Measurements from ENCODE around the gene RAD1. TPM values are rescaled to one million over a fixed set of nuclear protein-coding genes. Genes with fewer than 3 reads are reported as not detected.

RAD1 gene
- total and polyA plus RNA-seq, 2 experiments from 2014 or later, result 26.3 to 53.6 TPM

- no peak overlapping the region for H3K9ac ChIP-seq
- no peak overlapping the region; the same call in 1 of the 2 replicates for H3K4me3 ChIP-seq
- no peak for TF ChIP-seq EZH2 (IDR thresholded peaks at IDR 0.05; ENCODE audit: insufficient read depth, poor library complexity, severe bottlenecking)
- no peaks in the 10 kb centered on the region for H3K27me3 ChIP-seq (replicated peaks; ENCODE audit: insufficient read depth)
- H3K79me2 ChIP-seq (ENCODE audit: insufficient read depth), result no peaks in the 10 kb centered on the region
- H4K20me1 ChIP-seq (ENCODE audit: insufficient read depth), result no peaks in the 10 kb centered on the region
- no peaks in the 10 kb centered on the region for H3K9me2 ChIP-seq (ENCODE audit: insufficient read depth)
- H3K36me3 ChIP-seq (ENCODE audit: low read depth), result no peaks in the 10 kb centered on the region
- no peak overlapping the region for H2AFZ ChIP-seq
- peaks cover 13% of the 10 kb centered on the region for H3K4me1 ChIP-seq (ENCODE audit: insufficient read depth)
- peaks cover 17% of the 10 kb centered on the region for H3F3A ChIP-seq (ENCODE audit: insufficient read depth)
- in situ Hi-C loops (cut with MboI), result loop anchor here (25.0 kb wide), 1 partner anchor 880 kb away; the partner anchor contains the start of gene AMACR
- peak overlapping the region; percentile 19; the same call in 1 of the 2 replicates for H3K27ac ChIP-seq
- peak overlapping the region; percentile 56 for H3K4me2 ChIP-seq (ENCODE audit: unreplicated experiment)
- H3K9me3 ChIP-seq (ENCODE audit: low read depth), result no peaks in the 10 kb centered on the region
- 74% methylated on average over 6 of the region's 6 CpGs for WGBS, 2 experiments (ENCODE audit: low coverage in 1 of 2, low lambda C conversion rate in 2 of 2, missing lambda C conversion rate in 2 of 2)
- no peak for DNase-seq
Measured at GRCh38 chr5:34892414-34892813, 22.9 kb downstream of the RAD1 start.

- H3K4me1 ChIP-seq (ENCODE audit: insufficient read depth), result peaks cover 13% of the 10 kb centered on the region
- H3K4me2 ChIP-seq (ENCODE audit: unreplicated experiment), result peak overlapping the region; percentile 56
- in situ Hi-C loops (cut with MboI), result loop anchor here (25.0 kb wide), 1 partner anchor 880 kb away; the partner anchor contains the start of gene AMACR
- peaks cover 17% of the 10 kb centered on the region for H3F3A ChIP-seq (ENCODE audit: insufficient read depth)
- no peak overlapping the region for H3K9ac ChIP-seq
- peak; percentile 92 for DNase-seq
- no peak for TF ChIP-seq EZH2 (IDR thresholded peaks at IDR 0.05; ENCODE audit: insufficient read depth, poor library complexity, severe bottlenecking)
- TF ChIP-seq EZH2phosphoT487 (IDR thresholded peaks at IDR 0.05; ENCODE audit: insufficient read depth, low read depth), result no peak
- 1 to 4% methylated on average over 5 of the region's 5 CpGs for WGBS, 2 experiments (ENCODE audit: low coverage in 1 of 2, low lambda C conversion rate in 2 of 2, missing lambda C conversion rate in 2 of 2)
- H3K9me3 ChIP-seq (ENCODE audit: low read depth), result no peaks in the 10 kb centered on the region
- H3K36me3 ChIP-seq (ENCODE audit: low read depth), result no peaks in the 10 kb centered on the region
- H2AFZ ChIP-seq, result no peak overlapping the region
- no peaks in the 10 kb centered on the region for H4K20me1 ChIP-seq (ENCODE audit: insufficient read depth)
- H3K9me2 ChIP-seq (ENCODE audit: insufficient read depth), result no peaks in the 10 kb centered on the region
- H3K27ac ChIP-seq, result peak overlapping the region; percentile 19; the same call in 1 of the 2 replicates
- no peaks in the 10 kb centered on the region for H3K27me3 ChIP-seq (replicated peaks; ENCODE audit: insufficient read depth)
- peak overlapping the region; percentile 8; the same call in 1 of the 2 replicates for H3K4me3 ChIP-seq
- H3K79me2 ChIP-seq (ENCODE audit: insufficient read depth), result no peaks in the 10 kb centered on the region
Measured at GRCh38 chr5:34891981-34892380, 23.3 kb downstream of the RAD1 start.

GRCh38 chr5:34889394-34889793, 25.9 kb downstream of the RAD1 start:
- in situ Hi-C loops (cut with MboI), result loop anchor here (25.0 kb wide), 1 partner anchor 877 kb away; the partner anchor contains the start of gene AMACR
- Histone ChIP-seq H3K4me1 (ENCODE audit: insufficient read depth) (peaks cover 13% of the 10 kb centered on the region), H3K9me2 (ENCODE audit: insufficient read depth) (no peaks in the 10 kb centered on the region), H3K9ac (no peak overlapping the region), H3K4me3 (no peak overlapping the region), H3K36me3 (ENCODE audit: low read depth) (no peaks in the 10 kb centered on the region), H3K79me2 (ENCODE audit: insufficient read depth) (no peaks in the 10 kb centered on the region), H4K20me1 (ENCODE audit: insufficient read depth) (no peaks in the 10 kb centered on the region), H2AFZ (no peak overlapping the region), H3K27me3 (replicated peaks; ENCODE audit: insufficient read depth) (no peaks in the 10 kb centered on the region), H3F3A (ENCODE audit: insufficient read depth) (peaks cover 17% of the 10 kb centered on the region), H3K9me3 (ENCODE audit: low read depth) (no peaks in the 10 kb centered on the region), H3K27ac (no peak overlapping the region), H3K4me2 (ENCODE audit: unreplicated experiment) (no peak overlapping the region)
- DNase-seq, result no peak
- TF ChIP-seq EZH2 (IDR thresholded peaks at IDR 0.05; ENCODE audit: insufficient read depth, poor library complexity, severe bottlenecking) (no peak), EZH2phosphoT487 (IDR thresholded peaks at IDR 0.05; ENCODE audit: insufficient read depth, low read depth) (no peak)
- WGBS, 2 experiments (ENCODE audit: low coverage in 1 of 2, low lambda C conversion rate in 2 of 2, missing lambda C conversion rate in 2 of 2), result 100% methylated on average over 1 of the region's 1 CpG

GRCh38 chr5:34886392-34887119, 28.7 kb downstream of the RAD1 start:
- Histone ChIP-seq H2AFZ (no peak overlapping the region), H3K27ac (no peak overlapping the region), H3K27me3 (replicated peaks; ENCODE audit: insufficient read depth) (no peaks in the 10 kb centered on the region), H3K9ac (no peak overlapping the region), H3K4me3 (no peak overlapping the region), H3K4me1 (ENCODE audit: insufficient read depth) (peaks cover 5% of the 10 kb centered on the region), H3K9me2 (ENCODE audit: insufficient read depth) (no peaks in the 10 kb centered on the region), H3F3A (ENCODE audit: insufficient read depth) (peaks cover 5% of the 10 kb centered on the region), H3K4me2 (ENCODE audit: unreplicated experiment) (no peak overlapping the region), H3K79me2 (ENCODE audit: insufficient read depth) (no peaks in the 10 kb centered on the region), H4K20me1 (ENCODE audit: insufficient read depth) (no peaks in the 10 kb centered on the region), H3K9me3 (ENCODE audit: low read depth) (no peaks in the 10 kb centered on the region), H3K36me3 (ENCODE audit: low read depth) (no peaks in the 10 kb centered on the region)
- in situ Hi-C loops (cut with MboI), result loop anchor here (25.0 kb wide), 1 partner anchor 874 kb away; the partner anchor contains the start of gene AMACR
- no peak for TF ChIP-seq EZH2phosphoT487 (IDR thresholded peaks at IDR 0.05; ENCODE audit: insufficient read depth, low read depth)
- TF ChIP-seq EZH2 (IDR thresholded peaks at IDR 0.05; ENCODE audit: insufficient read depth, poor library complexity, severe bottlenecking), result no peak
- no peak for DNase-seq
- WGBS, 2 experiments (ENCODE audit: low coverage in 1 of 2, low lambda C conversion rate in 2 of 2, missing lambda C conversion rate in 2 of 2), result 95 to 100% methylated on average over 3 of the region's 3 CpGs
